ENCODE measurements around the gene MBD3.

MBD3 gene

GRCh38 chr19:1627194-1627593, 34.5 kb upstream of the MBD3 start (continued):
- no peak for TF ChIP-seq ZNF521 (tag by site-specific recombination; IDR thresholded peaks at IDR 0.05)
- no peak for TF ChIP-seq ZNF843 (tag by site-specific recombination; IDR thresholded peaks at IDR 0.05)
- no peak for TF ChIP-seq PATZ1 (tag by site-specific recombination; IDR thresholded peaks at IDR 0.05)
- no peak for TF ChIP-seq ZNF596 (tag by site-specific recombination; IDR thresholded peaks at IDR 0.05)
- no peak for TF ChIP-seq ZNF510 (tag by site-specific recombination; IDR thresholded peaks at IDR 0.05; ENCODE audit: insufficient replicate concordance)
- TF ChIP-seq ZNF426 (tag by site-specific recombination; IDR thresholded peaks at IDR 0.05) = no peak
- TF ChIP-seq KLF1 (tag by site-specific recombination; IDR thresholded peaks at IDR 0.05) = no peak

GRCh38 chr19:1626417-1627010, 33.8 kb upstream of the MBD3 start:
- CTCF ChIA-PET = no interaction called here
- Histone ChIP-seq H3K4me3 (ENCODE audit: low read depth, low read length) (no peak overlapping the region), H3K4me1 (ENCODE audit: control insufficient read depth, insufficient read depth, low read length) (no peaks in the 10 kb centered on the region), H3K27ac (ENCODE audit: extremely low read depth, low read depth, low read length) (0 out of 2 replicates have a peak overlapping the region, but pooled peaks have one; percentile 16), H3K9me3 (ENCODE audit: control insufficient read depth, insufficient read depth, low read depth, low read length) (no peaks in the 10 kb centered on the region), H3K36me3 (ENCODE audit: control insufficient read depth in 2 of 2, insufficient read depth in 1 of 2, low read length in 2 of 2) (peaks cover 0 to 48% of the 10 kb centered on the region in 2 experiments; a peak in 2 of 3 replicates)
- no peak for TF ChIP-seq ZNF704 (tag by site-specific recombination; IDR thresholded peaks at IDR 0.05)
- no peak for TF ChIP-seq HOXA7 (CRISPR knock-in tag; IDR thresholded peaks at IDR 0.05; ENCODE audit: borderline replicate concordance)
- TF ChIP-seq ZNF169 (tag by site-specific recombination; IDR thresholded peaks at IDR 0.05) = no peak
- no peak for TF ChIP-seq ZNF366 (tag by site-specific recombination; conservative IDR thresholded peaks at IDR 0.05)
- TF ChIP-seq ZNF449 (tag by site-specific recombination; IDR thresholded peaks at IDR 0.05) = peak; percentile 87
- no peak for TF ChIP-seq ZNF561 (tag by site-specific recombination; IDR thresholded peaks at IDR 0.05; ENCODE audit: borderline replicate concordance)
- no peak for TF ChIP-seq ZNF623 (tag by site-specific recombination; IDR thresholded peaks at IDR 0.05)
- POLR2A ChIA-PET = interaction anchor here (0.5 to 0.6 kb wide), 2 partner anchors 34 to 150 kb away, joined by 3 to 5 read pairs; no protein-coding TSS in a partner anchor

- ChIA-PET CTCF (interaction anchor here (0.6 to 1.7 kb wide), 4 partner anchors 25 to 158 kb away, joined by 4 to 6 read pairs (median 4); no protein-coding TSS in a partner anchor), POLR2A (no interaction called here)
- Histone ChIP-seq H3K9me3 (ENCODE audit: control insufficient read depth, insufficient read depth, low read depth, low read length) (no peaks in the 10 kb centered on the region), H3K27ac (ENCODE audit: extremely low read depth, low read depth, low read length) (no peak overlapping the region), H3K36me3 (ENCODE audit: control insufficient read depth in 2 of 2, insufficient read depth in 1 of 2, low read length in 2 of 2) (peaks cover 0 to 54% of the 10 kb centered on the region in 2 experiments; a peak in 2 of 3 replicates), H3K4me3 (ENCODE audit: low read depth, low read length) (no peak overlapping the region), H3K4me1 (ENCODE audit: control insufficient read depth, insufficient read depth, low read length) (no peaks in the 10 kb centered on the region)
- TF ChIP-seq ZSCAN23 (tag by site-specific recombination; IDR thresholded peaks at IDR 0.05) = no peak
- no peak for TF ChIP-seq ZNF561 (tag by site-specific recombination; IDR thresholded peaks at IDR 0.05; ENCODE audit: borderline replicate concordance)
- TF ChIP-seq ZNF658 (tag by site-specific recombination; IDR thresholded peaks at IDR 0.05) = no peak
- TF ChIP-seq YY1 (tag by site-specific recombination; IDR thresholded peaks at IDR 0.05) = peak; percentile 72
- 0 out of 2 replicates have a peak, but pooled peaks have one; percentile 23 for TF ChIP-seq ZBTB11 (tag by site-specific recombination; conservative IDR thresholded peaks at IDR 0.05; ENCODE audit: low read depth)
- no peak for TF ChIP-seq BCL11A (tag by site-specific recombination; IDR thresholded peaks at IDR 0.05; ENCODE audit: low read depth)
- no peak for TF ChIP-seq ZNF488 (tag by site-specific recombination; IDR thresholded peaks at IDR 0.05)
- TF ChIP-seq ZNF510 (tag by site-specific recombination; IDR thresholded peaks at IDR 0.05; ENCODE audit: insufficient replicate concordance) = no peak
- TF ChIP-seq TCF7L2 (IDR thresholded peaks at IDR 0.05; ENCODE audit: borderline replicate concordance, low read depth, low read length) = no peak
- no peak for TF ChIP-seq ZNF677 (tag by site-specific recombination; IDR thresholded peaks at IDR 0.05)
Measured at GRCh38 chr19:1624458-1624857, 31.8 kb upstream of the MBD3 start.

Data from HEK293 (cell line).